Neural progenitor cell (in vitro differentiated cells): ENCODE data around the gene CLDND1. TPM values are rescaled to one million over a fixed set of nuclear protein-coding genes. Genes with fewer than 3 reads are reported as not detected.

ENCODE experiments used
- DNase-seq: peaks from one replicate; pipeline ENCODE4 v3.0.0-alpha.2; 2016; ENCODE audit warnings: low spot score
- H2AFZ ChIP-seq: fragments of 200-600 bp; sonication (generic); replicated peaks from 2 replicates; pipeline ENCODE4 v1.6.1; 2016; ENCODE audit warnings: antibody characterized with exemption
- H3F3A ChIP-seq: fragments of 200-600 bp; sonication (generic); 2 replicates; pipeline ENCODE4 v1.6.1; 2016; ENCODE audit warnings: antibody characterized with exemption, low read depth
- H3K27ac ChIP-seq: fragments of 200-600 bp; sonication (generic); 2 replicates; pipeline ENCODE4 v1.5.1; 2016; ENCODE audit warnings: mild to moderate bottlenecking
- H3K27me3 ChIP-seq: fragments of 200-600 bp; sonication (generic); 2 replicates; pipeline ENCODE4 v1.6.1; 2016; ENCODE audit warnings: mild to moderate bottlenecking, moderate library complexity
- H3K36me3 ChIP-seq: fragments of 200-600 bp; sonication (generic); 2 replicates; pipeline ENCODE4 v1.5.1; 2016
- H3K4me1 ChIP-seq: fragments of 200-600 bp; sonication (generic); 2 replicates; pipeline ENCODE4 v1.6.1; 2016; ENCODE audit warnings: mixed run types
- H3K4me2 ChIP-seq: fragments of 200-600 bp; sonication (generic); 2 replicates; pipeline ENCODE4 v1.6.1; 2016
- H3K4me3 ChIP-seq: fragments of 200-600 bp; sonication (generic); 2 replicates; pipeline ENCODE4 v1.5.1; 2016
- H3K79me2 ChIP-seq: fragments of 200-600 bp; sonication (generic); 2 replicates; pipeline ENCODE4 v1.6.1; 2016; ENCODE audit warnings: low read depth
- H3K9ac ChIP-seq: fragments of 200-600 bp; sonication (generic); 2 replicates; pipeline ENCODE4 v1.6.1; 2016
- H3K9me3 ChIP-seq: fragments of 200-600 bp; sonication (generic); 2 replicates; pipeline ENCODE4 v1.5.1; 2016; ENCODE audit warnings: low read depth
- H4K20me1 ChIP-seq: fragments of 200-600 bp; sonication (generic); 2 replicates; pipeline ENCODE4 v1.6.1; 2016; ENCODE audit warnings: low read depth
- H3K27ac Mint-ChIP-seq: 3 replicates; pipeline ENCODE4 v1.8.0; 2021; ENCODE audit warnings: mixed read lengths
- H3K27me3 Mint-ChIP-seq: 2 replicates; pipeline ENCODE4 v1.8.0; 2022; ENCODE audit warnings: low read depth, mild to moderate bottlenecking, inconsistent platforms, moderate library complexity, mixed read lengths; ENCODE audit not compliant: insufficient read depth
- H3K36me3 Mint-ChIP-seq: 3 replicates; pipeline ENCODE4 v1.8.0; 2021; ENCODE audit warnings: mixed read lengths
- H3K4me1 Mint-ChIP-seq: 3 replicates; pipeline ENCODE4 v1.8.0; 2021; ENCODE audit warnings: mixed read lengths
- H3K4me3 Mint-ChIP-seq: 3 replicates; pipeline ENCODE4 v1.8.0; 2021; ENCODE audit warnings: mild to moderate bottlenecking, moderate library complexity, mixed read lengths
- H3K9me3 Mint-ChIP-seq: 3 replicates; pipeline ENCODE4 v1.8.0; 2020; ENCODE audit warnings: mixed read lengths
- EZH2 ChIP-seq: fragments of 200-600 bp; sonication (generic); IDR thresholded peaks from 2 replicates; pipeline ENCODE4 v1.6.1; 2017; ENCODE audit warnings: antibody characterized with exemption, mild to moderate bottlenecking, moderate library complexity
- EZH2phosphoT487 ChIP-seq: fragments of 200-600 bp; sonication (generic); IDR thresholded peaks from 2 replicates; pipeline ENCODE4 v1.6.1; 2017; ENCODE audit warnings: antibody characterized with exemption
- total RNA-seq: library from RNA; depleted of rRNA; stranded (reverse); fragments of >200 nt; gene quantifications from 2 replicates; pipeline ENCODE4 v1.2.3, GENCODE V29; 2015; ENCODE audit warnings: low replicate concordance
- TF ChIP-seq, protein P1 (sequence below): fragments of 200-600 bp; sonication (generic); IDR thresholded peaks from 2 replicates; pipeline ENCODE4 v1.5.1; 2017; ENCODE audit warnings: antibody characterized with exemption, mild to moderate bottlenecking

Gene CLDND1
- total RNA-seq, 1 donor from 2014 or later: 176 TPM

DNA sequence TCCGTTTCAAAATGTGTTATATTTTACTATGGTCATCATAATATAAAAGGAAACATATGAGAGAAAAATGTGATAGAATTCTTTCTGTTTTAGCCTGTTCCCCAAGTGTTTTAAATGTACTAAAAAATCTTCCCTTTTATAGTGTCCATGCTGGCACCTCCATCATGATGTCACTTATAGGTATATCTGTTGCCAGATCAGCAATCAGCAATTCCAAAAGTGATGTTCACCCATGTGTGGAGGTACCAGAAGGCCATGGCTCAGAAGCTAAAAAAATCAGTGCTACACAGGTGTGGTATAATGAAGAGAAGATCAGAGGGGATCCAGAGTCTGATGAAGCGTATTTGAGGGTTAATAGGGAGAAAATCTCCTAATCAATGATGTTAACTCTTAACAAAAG lies 8.0 kb upstream of the CLDND1 start:
- Mint-ChIP-seq H3K36me3 (no peaks in the 10 kb centered on the region), H3K4me3 (no peak overlapping the region), H3K27ac (no peak overlapping the region), H3K4me1 (peaks cover 3% of the 10 kb centered on the region), H3K9me3 (no peaks in the 10 kb centered on the region), H3K27me3 (peaks cover 4% of the 10 kb centered on the region)
- TF ChIP-seq, protein P1, sequence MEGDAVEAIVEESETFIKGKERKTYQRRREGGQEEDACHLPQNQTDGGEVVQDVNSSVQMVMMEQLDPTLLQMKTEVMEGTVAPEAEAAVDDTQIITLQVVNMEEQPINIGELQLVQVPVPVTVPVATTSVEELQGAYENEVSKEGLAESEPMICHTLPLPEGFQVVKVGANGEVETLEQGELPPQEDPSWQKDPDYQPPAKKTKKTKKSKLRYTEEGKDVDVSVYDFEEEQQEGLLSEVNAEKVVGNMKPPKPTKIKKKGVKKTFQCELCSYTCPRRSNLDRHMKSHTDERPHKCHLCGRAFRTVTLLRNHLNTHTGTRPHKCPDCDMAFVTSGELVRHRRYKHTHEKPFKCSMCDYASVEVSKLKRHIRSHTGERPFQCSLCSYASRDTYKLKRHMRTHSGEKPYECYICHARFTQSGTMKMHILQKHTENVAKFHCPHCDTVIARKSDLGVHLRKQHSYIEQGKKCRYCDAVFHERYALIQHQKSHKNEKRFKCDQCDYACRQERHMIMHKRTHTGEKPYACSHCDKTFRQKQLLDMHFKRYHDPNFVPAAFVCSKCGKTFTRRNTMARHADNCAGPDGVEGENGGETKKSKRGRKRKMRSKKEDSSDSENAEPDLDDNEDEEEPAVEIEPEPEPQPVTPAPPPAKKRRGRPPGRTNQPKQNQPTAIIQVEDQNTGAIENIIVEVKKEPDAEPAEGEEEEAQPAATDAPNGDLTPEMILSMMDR: no peak
- TF ChIP-seq EZH2: no peak
- TF ChIP-seq EZH2phosphoT487: no peak
- Histone ChIP-seq H3K4me1 (peaks cover 17% of the 10 kb centered on the region), H3F3A (no peaks in the 10 kb centered on the region), H3K79me2 (no peaks in the 10 kb centered on the region), H2AFZ (no peak overlapping the region), H4K20me1 (peaks cover 4% of the 10 kb centered on the region), H3K27me3 (peaks cover 50% of the 10 kb centered on the region), H3K9me3 (no peaks in the 10 kb centered on the region), H3K36me3 (no peaks in the 10 kb centered on the region), H3K4me2 (no peak overlapping the region), H3K27ac (no peak overlapping the region), H3K9ac (no peak overlapping the region), H3K4me3 (no peak overlapping the region)
- no peak for DNase-seq

DNA sequence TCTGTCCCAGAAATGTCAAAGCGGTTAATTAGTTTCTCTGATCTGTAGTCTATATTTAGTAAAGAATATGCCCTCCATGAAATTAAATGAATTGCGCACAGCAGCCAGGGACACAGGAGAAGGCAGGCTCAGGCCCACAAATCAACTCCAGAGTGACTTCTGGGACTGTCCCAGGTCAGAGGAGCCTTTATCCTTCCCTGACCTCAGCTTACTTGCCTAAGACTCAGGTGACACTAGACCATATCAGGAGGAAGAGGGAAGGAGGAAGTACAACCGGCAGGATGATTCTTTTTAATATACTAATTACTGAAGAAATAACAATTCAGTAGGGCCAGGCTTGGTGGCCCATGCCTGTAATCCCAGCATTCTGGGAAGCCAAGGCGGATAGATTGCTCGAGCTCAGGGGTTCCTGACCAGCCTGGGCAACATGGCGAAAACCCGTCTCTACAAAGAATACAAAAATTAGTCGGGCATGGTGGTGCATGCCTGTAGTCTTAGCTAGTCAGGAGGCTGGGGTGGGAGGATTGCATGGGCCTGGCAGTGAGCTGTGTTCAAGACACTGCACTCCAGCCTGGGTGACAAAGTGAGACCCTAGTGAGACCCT lies 7.3 kb upstream of the CLDND1 start:
- H3K4me3 ChIP-seq: no peak overlapping the region
- H3K36me3 Mint-ChIP-seq: no peaks in the 10 kb centered on the region
- peaks cover 17% of the 10 kb centered on the region for H3K4me1 ChIP-seq
- peaks cover 4% of the 10 kb centered on the region for H3K27me3 Mint-ChIP-seq
- no peak for DNase-seq
- no peaks in the 10 kb centered on the region for H3F3A ChIP-seq
- TF ChIP-seq EZH2phosphoT487: no peak
- TF ChIP-seq EZH2: no peak
- TF ChIP-seq, protein P1: no peak
- no peaks in the 10 kb centered on the region for H3K79me2 ChIP-seq
- no peaks in the 10 kb centered on the region for H3K36me3 ChIP-seq
- no peaks in the 10 kb centered on the region for H3K9me3 Mint-ChIP-seq
- H3K9ac ChIP-seq: no peak overlapping the region
- H3K27me3 ChIP-seq: peaks cover 57% of the 10 kb centered on the region
- H2AFZ ChIP-seq: no peak overlapping the region
- no peak overlapping the region for H3K27ac Mint-ChIP-seq
- H3K4me1 Mint-ChIP-seq: peaks cover 3% of the 10 kb centered on the region
- H3K9me3 ChIP-seq: no peaks in the 10 kb centered on the region
- no peak overlapping the region for H3K27ac ChIP-seq
- no peak overlapping the region for H3K4me3 Mint-ChIP-seq
- peaks cover 4% of the 10 kb centered on the region for H4K20me1 ChIP-seq
- no peak overlapping the region for H3K4me2 ChIP-seq

DNA sequence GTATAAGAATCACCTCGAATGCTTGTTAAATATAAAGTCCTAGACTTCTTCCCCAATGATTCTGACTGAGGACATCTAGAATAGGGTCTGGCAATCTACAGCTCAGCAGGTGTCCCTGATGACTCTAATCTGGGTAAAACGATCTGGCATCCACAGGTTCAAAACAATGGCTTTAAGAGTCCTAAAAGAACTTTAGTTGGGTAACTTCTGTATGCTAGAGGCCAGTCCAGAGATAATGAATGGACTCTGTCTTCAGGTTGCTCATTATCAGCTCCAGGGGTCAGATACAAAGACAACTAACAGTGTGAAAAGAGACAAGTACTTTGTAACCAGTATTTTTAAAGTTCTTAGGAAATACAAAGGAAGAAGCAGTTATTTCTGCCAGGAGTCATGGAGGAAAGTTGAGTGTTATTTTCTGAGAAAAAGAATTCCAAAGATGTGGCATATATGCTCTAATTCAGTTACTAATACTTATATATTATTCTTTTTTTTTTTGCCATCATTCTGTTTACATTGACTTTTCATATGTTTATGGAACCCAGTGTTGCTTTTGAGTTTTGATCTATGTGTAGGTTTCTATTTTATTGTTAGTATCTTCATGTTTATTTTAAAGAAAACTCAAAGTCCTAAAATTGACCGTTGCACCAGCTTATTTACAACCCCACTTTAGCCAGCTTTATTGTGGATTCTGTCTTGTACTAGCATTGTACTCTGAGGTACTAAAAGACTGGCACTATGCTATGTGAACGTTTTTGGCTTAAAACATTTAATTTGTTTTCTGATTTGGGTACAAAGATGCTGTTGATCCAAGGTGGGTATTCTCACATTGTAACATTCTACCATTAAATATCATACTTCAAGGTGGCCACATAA lies 6.0 kb upstream of the CLDND1 start:
- DNase-seq: peak; percentile 80
- TF ChIP-seq, protein P1: no peak
- TF ChIP-seq EZH2phosphoT487 (peak; percentile 97), EZH2 (no peak)
- Mint-ChIP-seq H3K36me3 (no peaks in the 10 kb centered on the region), H3K9me3 (no peaks in the 10 kb centered on the region), H3K27me3 (peaks cover 8% of the 10 kb centered on the region), H3K4me3 (no peak overlapping the region), H3K4me1 (peaks cover 3% of the 10 kb centered on the region), H3K27ac (no peak overlapping the region)
- Histone ChIP-seq H3K9me3 (no peaks in the 10 kb centered on the region), H3K4me3 (no peak overlapping the region), H3K9ac (no peak overlapping the region), H3K4me1 (peaks cover 17% of the 10 kb centered on the region), H3K27me3 (peaks cover 57% of the 10 kb centered on the region), H3K79me2 (no peaks in the 10 kb centered on the region), H3K4me2 (peak overlapping the region; percentile 47), H4K20me1 (peaks cover 4% of the 10 kb centered on the region), H3K36me3 (no peaks in the 10 kb centered on the region), H3F3A (no peaks in the 10 kb centered on the region), H3K27ac (no peak overlapping the region), H2AFZ (no peak overlapping the region)
